OCI-LY3 (cell line): ENCODE data around the gene PPP3CA.

Experiments used
- H2AFZ ChIP-seq: fragments of 200-600, 300-600 bp; shearing (Covaris generic); 2 replicates; pipeline ENCODE4 v1.6.0; 2014; ENCODE audit warnings: antibody characterized with exemption, low read depth, low read length
- H3K27ac ChIP-seq: fragments of 200-600, 300-600 bp; sonication (generic); 2 replicates; pipeline ENCODE4 v1.5.1; 2014; ENCODE audit warnings: mild to moderate bottlenecking, low read length, moderate library complexity, mixed read lengths
- H3K27me3 ChIP-seq: fragments of 200-600, 300-600 bp; sonication (generic); 2 replicates; pipeline ENCODE4 v1.6.1; 2014; ENCODE audit warnings: low read depth, low read length, mixed read lengths
- H3K36me3 ChIP-seq: fragments of 200-600, 300-600 bp; sonication (generic); replicated peaks from 2 replicates; pipeline ENCODE3; 2014; ENCODE audit warnings: low read depth, low read length, mixed read lengths
- H3K4me1 ChIP-seq: fragments of 300-600, 200-600 bp; sonication (generic); 2 replicates; pipeline ENCODE4 v1.6.1; 2014; ENCODE audit warnings: low read length, mixed read lengths
- H3K4me2 ChIP-seq: fragments of 200-600, 300-600 bp; sonication (generic); 2 replicates; pipeline ENCODE4 v1.6.1; 2014; ENCODE audit warnings: low read length, mixed read lengths
- H3K4me3 ChIP-seq: fragments of 300-600, 200-600 bp; sonication (generic); 2 replicates; pipeline ENCODE4 v1.5.1; 2014; ENCODE audit warnings: antibody characterized with exemption, mild to moderate bottlenecking, low read length, moderate library complexity
- H3K79me2 ChIP-seq: fragments of 300-600, 200-600 bp; shearing (Covaris generic); 2 replicates; pipeline ENCODE4 v1.6.1; 2014; ENCODE audit warnings: mild to moderate bottlenecking, low read length, mixed read lengths
- H3K9ac ChIP-seq: fragments of 300-600, 200-600 bp; shearing (Covaris generic); 2 replicates; pipeline ENCODE4 v1.6.0; 2014; ENCODE audit warnings: mild to moderate bottlenecking, low read length, moderate library complexity
- H3K9me3 ChIP-seq: fragments of 200-600, 300-600 bp; shearing (Covaris generic); 2 replicates; pipeline ENCODE4 v1.6.1; 2014; ENCODE audit warnings: low read length, mixed read lengths; ENCODE audit not compliant: insufficient read depth
- H4K20me1 ChIP-seq: fragments of 200-600, 300-600 bp; sonication (generic); 2 replicates; pipeline ENCODE4 v1.6.1; 2016; ENCODE audit warnings: low read length, mixed read lengths; ENCODE audit not compliant: insufficient read depth
- CTCF ChIP-seq: fragments of 200-600, 300-600 bp; sonication (generic); IDR thresholded peaks from 2 replicates; pipeline ENCODE4 v1.5.1; 2014; ENCODE audit warnings: antibody characterized with exemption, low read length, low read depth
- EZH2phosphoT487 ChIP-seq: fragments of 200-600 bp; shearing (Covaris generic); IDR thresholded peaks from 2 replicates; pipeline ENCODE4 v1.6.1; 2018; ENCODE audit warnings: antibody characterized with exemption, mixed run types, low read depth

PPP3CA gene

GRCh38 chr4:101074326-101074725, 273.0 kb downstream of the PPP3CA start:
- Histone ChIP-seq H3K79me2 (no peaks in the 10 kb centered on the region), H4K20me1 (no peaks in the 10 kb centered on the region), H3K9me3 (no peaks in the 10 kb centered on the region), H3K36me3 (no peaks in the 10 kb centered on the region), H2AFZ (no peak overlapping the region), H3K27ac (no peak overlapping the region), H3K9ac (no peak overlapping the region), H3K4me2 (no peak overlapping the region), H3K4me1 (peaks cover 22% of the 10 kb centered on the region), H3K4me3 (no peak overlapping the region), H3K27me3 (no peaks in the 10 kb centered on the region)
- no peak for TF ChIP-seq CTCF
- TF ChIP-seq EZH2phosphoT487 = no peak

- TF ChIP-seq EZH2phosphoT487 = no peak
- no peak for TF ChIP-seq CTCF
- Histone ChIP-seq H3K27ac (no peak overlapping the region), H3K79me2 (no peaks in the 10 kb centered on the region)
Observed at GRCh38 chr4:101071241-101071640, 276.1 kb downstream of the PPP3CA start.

GRCh38 chr4:101068115-101068514, 279.2 kb downstream of the PPP3CA start:
- Histone ChIP-seq H4K20me1 (no peaks in the 10 kb centered on the region), H3K9me3 (no peaks in the 10 kb centered on the region), H2AFZ (no peak overlapping the region), H3K4me2 (no peak overlapping the region), H3K27ac (no peak overlapping the region), H3K4me3 (no peak overlapping the region), H3K9ac (no peak overlapping the region), H3K79me2 (no peaks in the 10 kb centered on the region), H3K27me3 (no peaks in the 10 kb centered on the region), H3K4me1 (peaks cover 6% of the 10 kb centered on the region; the same call in 1 of the 2 replicates), H3K36me3 (no peaks in the 10 kb centered on the region)
- no peak for TF ChIP-seq EZH2phosphoT487
- no peak for TF ChIP-seq CTCF

More at GRCh38 chr4:101071241-101071640, 276.1 kb downstream of the PPP3CA start:
- no peak overlapping the region for H2AFZ ChIP-seq
- H3K27me3 ChIP-seq = no peaks in the 10 kb centered on the region
- no peaks in the 10 kb centered on the region for H4K20me1 ChIP-seq
- no peak overlapping the region for H3K9ac ChIP-seq
- H3K36me3 ChIP-seq = no peaks in the 10 kb centered on the region
- no peak overlapping the region for H3K4me3 ChIP-seq
- peaks cover 22% of the 10 kb centered on the region for H3K4me1 ChIP-seq
- no peaks in the 10 kb centered on the region for H3K9me3 ChIP-seq
- H3K4me2 ChIP-seq = no peak overlapping the region

GRCh38 chr4:101067383-101067782, 279.9 kb downstream of the PPP3CA start:
- Histone ChIP-seq H3K9ac (no peak overlapping the region), H3K79me2 (no peaks in the 10 kb centered on the region), H2AFZ (no peak overlapping the region), H3K4me3 (no peak overlapping the region), H3K36me3 (no peaks in the 10 kb centered on the region), H3K4me2 (no peak overlapping the region), H3K27ac (no peak overlapping the region), H3K4me1 (peaks cover 6% of the 10 kb centered on the region; the same call in 1 of the 2 replicates), H3K9me3 (no peaks in the 10 kb centered on the region), H3K27me3 (no peaks in the 10 kb centered on the region), H4K20me1 (no peaks in the 10 kb centered on the region)
- no peak for TF ChIP-seq EZH2phosphoT487
- no peak for TF ChIP-seq CTCF
